ENCODE measurements around the gene COL13A1.

- no peak for TF ChIP-seq ARNT (IDR thresholded peaks at IDR 0.05)
- no peak for TF ChIP-seq TARDBP (IDR thresholded peaks at IDR 0.05)
- no peak for TF ChIP-seq PKNOX1 (IDR thresholded peaks at IDR 0.05)
- no peak for TF ChIP-seq L3MBTL2 (conservative IDR thresholded peaks at IDR 0.05)
- no peak for TF ChIP-seq ELF4 (IDR thresholded peaks at IDR 0.05)
- no peak for TF ChIP-seq SP1 (IDR thresholded peaks at IDR 0.05)
- no peak for TF ChIP-seq BHLHE40 (IDR thresholded peaks at IDR 0.05; ENCODE audit: borderline replicate concordance)
Observed at GRCh38 chr10:69996611-69997010, 194.9 kb downstream of the COL13A1 start.

Data from HEK293T (cell line).